Head of caudate nucleus (tissue), 42 donors: ENCODE data around the gene HSP90B1.
A peak's percentile ranks its signal among the peaks of the same experiment; 100 is the strongest.

Experiments used
- DNase-seq, 42 donors: peaks; one replicate each; pipeline versions ENCODE4 v3.0.0 to v3.0.0-alpha.2; 2020 to 2021; ENCODE audit warnings: mixed read lengths in 7 of 42
- intact Hi-C: fragments of 100-400 bp; cut with DNase I; formaldehyde crosslinking; loops from one replicate; pipeline ENCODE4 v1.15.0; 2022

The HSP90B1 gene

DNA sequence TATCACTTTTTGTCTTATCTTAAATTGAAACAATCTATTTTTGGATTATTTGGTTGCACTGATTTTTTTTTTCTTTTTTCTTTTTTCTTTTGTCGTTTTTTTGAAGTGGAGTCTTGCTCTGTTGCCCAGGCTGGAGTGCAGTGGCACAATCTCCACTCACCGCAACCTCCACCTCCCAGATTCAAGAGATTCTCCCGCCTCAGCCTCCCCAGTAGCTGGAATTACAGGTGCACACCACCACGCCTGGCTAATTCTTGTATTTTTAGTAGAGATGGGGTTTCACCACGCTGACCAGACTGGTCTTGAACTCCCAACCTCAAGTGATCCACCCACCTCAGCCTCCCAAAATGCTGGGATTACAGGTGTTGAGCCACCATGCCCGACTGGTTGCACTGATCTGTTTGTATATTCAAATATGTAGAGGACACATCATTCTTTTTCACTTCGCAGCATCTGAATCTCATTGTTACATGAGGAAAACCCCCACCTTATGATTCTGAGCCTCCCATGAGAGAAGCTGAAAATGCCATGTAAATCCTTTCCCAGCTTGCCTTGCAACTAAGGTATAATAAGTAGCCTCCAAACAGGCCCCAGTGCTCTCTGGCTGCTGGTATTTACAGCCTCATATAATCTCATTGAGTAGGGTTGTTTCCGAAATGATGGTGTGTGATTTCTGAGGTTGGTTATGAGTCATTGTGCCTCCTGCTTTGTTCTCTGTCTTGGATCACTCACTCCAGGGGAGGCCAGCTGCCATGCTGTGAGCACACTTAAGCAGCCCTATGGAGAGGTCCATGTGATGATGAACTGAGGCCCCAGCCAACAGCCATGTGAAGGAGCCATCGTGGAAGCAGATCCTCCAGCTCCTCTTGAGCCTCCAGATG lies 5.2 kb upstream of the HSP90B1 start:
- no peak for DNase-seq
- intact Hi-C loops: no loop called here

DNA sequence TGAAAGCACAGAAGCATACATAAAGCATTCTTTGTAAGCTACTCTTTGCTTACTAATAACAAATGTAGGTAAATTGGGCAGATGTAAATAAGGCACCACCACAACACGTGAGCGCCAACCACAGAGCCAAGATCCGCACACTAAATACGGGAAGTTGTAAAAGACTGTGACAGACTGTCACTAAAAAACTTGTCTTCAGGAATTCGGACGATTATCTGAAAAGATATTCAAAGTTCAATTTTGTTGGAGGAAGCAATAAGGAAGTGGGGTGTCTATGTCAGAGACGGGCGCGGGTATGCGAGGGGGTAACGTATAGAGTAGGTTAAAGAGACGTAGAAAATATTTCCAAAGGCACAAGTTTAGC lies 1.5 kb upstream of the HSP90B1 start:
- intact Hi-C loops: no loop called here
- DNase-seq: peak in 26 of 42 donors; percentile 5 to 53 (median 20)

DNA sequence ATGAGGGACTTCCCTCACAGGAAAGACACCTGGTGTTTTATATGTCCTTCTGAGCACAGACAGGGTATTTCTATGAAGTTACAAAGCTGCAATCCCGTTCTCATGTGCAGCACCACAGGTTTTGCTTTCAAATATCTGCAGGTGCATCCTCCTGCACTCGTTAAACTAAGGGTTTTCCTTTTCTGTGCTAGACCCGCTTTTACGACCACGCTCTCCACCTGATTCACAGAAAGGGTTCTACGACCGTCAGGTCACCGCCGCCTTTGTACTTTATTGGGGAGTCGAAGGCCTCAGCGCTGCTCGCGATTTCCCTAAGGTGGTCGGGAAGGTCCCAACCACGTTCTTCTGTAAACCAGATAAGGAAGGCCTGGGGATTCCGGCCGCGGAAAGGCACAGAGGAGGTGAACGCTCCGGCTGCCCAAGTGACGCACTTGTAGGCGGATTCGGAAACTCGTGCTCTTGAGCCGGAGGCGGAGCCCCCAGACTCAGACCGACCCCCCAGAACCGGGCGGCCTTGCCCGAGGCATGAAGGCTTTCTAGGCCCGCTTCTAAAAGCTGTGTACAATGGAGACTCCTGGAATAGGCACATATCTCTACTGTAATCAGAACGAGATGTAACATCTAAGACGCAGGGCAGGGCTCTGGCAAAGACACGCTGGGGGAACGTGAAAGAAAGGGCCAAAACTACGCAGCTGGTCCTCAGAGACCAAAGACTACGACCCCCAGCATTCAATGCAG lies 995 bp upstream of the HSP90B1 start:
- peak; percentile 77 to 98 (median 91) for DNase-seq
- intact Hi-C loops: no loop called here

DNA sequence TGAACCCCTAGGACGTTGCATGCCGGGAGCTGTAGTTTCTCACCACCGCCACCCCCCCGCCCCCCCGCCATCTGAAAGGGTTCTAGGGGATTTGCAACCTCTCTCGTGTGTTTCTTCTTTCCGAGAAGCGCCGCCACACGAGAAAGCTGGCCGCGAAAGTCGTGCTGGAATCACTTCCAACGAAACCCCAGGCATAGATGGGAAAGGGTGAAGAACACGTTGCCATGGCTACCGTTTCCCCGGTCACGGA lies 501 bp upstream of the HSP90B1 start:
- DNase-seq: no peak
- intact Hi-C loops: loop anchor here (5.0 to 10.0 kb wide), 2 partner anchors 38 to 205 kb away; partner anchors contain the start of genes NFYB and TDG

DNA sequence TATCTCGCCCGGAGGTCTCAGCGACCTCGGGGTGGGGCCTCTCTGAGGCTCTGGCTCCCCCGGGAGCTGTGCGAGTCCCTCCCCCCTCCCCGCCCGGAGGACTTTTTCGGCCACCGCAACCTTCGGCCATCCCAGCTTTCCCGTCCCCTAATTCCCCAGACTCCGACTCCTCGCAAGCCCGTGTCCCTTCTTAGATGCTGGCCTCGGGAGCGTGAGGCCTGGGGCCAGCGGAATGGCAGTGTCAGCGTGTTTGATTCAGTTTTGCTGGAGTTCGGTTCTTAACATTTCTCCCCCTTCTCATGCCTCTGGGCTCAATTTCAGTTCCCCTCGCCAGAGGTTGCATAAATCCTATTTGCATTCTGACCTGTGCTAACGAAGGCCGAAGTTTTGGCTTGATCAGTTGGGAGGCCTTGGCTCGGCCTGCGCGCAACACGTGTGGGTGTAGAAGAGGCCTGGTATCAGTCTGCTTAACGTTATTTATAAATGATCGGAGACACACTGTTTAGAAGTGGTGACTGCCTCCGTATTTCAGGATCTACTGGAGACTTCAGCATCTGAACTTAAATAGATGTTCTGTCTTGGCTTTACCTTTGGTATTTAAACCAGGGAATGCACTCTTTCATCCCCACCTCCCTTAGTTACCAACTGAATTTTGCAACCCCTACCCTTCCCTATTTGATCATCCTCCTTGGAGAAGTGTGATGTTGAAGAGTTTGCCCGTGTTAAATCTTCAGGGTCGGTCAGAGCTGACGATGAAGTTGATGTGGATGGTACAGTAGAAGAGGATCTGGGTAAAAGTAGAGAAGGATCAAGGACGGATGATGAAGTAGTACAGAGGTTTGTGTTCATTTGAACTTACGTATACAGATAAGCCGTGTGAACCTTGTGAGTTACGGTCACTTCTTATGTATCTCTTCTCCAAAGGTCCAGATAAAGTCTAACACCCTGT lies 851 bp downstream of the HSP90B1 start:
- intact Hi-C loops: loop anchor here (5.0 to 10.0 kb wide), 2 partner anchors 36 to 204 kb away; partner anchors contain the start of genes NFYB and TDG
- peak in 29 of 42 donors; percentile 7 to 51 (median 17) for DNase-seq

DNA sequence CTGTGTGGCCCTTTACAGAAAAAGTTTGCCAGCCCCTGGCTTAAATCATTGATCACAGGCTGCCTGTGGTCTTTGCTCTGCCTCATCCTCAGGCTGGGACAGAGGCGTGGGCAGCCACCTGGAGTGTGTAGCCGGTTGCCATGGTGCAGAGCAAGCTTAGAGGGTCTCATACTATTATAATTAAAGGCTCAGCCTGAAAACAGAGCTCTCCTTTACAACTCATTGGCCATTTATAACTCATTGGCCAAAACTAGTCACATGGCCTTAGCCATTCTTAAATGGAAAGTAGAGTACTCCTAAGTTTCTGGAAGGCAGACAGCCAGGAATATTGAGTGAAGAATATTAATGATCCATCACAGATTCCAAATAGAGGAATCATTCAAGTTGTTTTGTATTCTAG lies 3.0 kb downstream of the HSP90B1 start:
- intact Hi-C loops: loop anchor here (5.0 to 10.0 kb wide), 2 partner anchors 34 to 202 kb away; partner anchors contain the start of genes NFYB and TDG
- DNase-seq: no peak

DNA sequence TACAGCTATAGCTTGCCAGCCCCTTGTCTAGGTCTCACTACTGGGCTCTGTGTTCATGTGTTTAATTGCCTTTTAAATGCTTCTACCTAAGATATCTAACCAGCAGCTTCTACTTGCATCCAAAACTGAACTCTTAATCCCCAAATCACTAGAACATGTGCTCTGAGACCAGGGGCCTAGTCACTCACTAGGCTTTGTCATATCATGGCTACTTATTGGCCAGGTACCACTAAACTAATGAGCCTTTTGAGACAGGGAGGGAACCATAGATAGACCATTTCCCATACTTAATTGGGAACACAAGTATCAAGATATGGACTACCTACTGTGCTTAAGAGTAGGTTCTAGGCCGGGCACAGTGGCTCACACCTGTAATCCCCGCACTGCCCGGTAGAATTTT lies 6.5 kb downstream of the HSP90B1 start:
- intact Hi-C loops: loop anchor here (10.0 kb wide), 1 partner anchor 198 kb away; the partner anchor contains the start of gene NFYB
- no peak for DNase-seq

DNA sequence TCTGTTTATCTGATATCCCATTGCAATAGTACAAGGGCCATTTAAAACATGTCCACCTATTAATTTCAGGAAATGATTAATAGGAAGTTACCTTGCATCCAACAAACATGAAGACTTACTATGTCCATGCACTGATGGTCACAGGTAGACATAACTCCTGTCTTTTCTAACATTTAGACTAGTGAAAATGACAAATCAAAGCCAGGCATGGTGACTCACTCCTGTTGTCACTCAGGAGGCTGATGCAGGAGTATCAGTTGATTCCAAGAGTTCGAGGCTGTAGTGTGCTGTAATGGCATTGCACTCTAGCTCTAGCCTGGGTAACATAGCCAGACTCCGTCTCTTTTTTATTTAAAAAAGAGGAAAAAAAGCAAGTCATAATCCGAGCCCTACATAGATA lies 14.8 kb downstream of the HSP90B1 start:
- DNase-seq: no peak
- intact Hi-C loops: no loop called here

DNA sequence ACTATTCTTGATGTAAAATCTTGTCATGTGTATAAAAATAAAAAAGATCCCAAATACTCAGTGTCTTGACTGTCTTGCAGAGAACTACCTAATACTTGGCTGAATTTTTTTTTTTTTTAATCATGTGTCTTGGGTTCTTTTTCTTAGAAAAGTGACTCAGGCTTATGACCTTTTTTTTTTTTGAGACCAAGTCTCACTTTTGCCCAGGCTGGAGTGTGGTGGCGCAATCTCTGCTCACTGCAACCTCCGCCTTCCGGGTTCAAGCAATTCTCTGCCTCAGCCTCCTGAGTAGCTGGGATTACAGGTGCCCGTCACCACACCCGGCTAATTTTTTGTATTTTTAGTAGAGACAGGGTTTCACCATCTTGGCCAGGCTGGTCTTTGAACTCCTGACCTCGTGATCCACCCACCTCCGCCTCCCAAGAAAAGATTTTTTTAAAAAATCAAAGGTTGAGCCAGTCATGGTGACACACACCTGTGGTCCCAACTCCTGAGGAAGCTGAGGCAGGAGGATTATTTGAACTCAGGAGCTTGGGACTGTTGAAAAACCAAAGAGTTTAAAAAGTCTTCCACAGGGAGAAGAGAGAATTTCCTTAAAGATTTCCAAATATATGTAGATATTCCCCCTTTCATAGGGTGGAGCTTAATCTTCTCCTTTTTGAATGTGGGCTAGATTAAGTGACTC lies 17.8 kb downstream of the HSP90B1 start:
- DNase-seq: no peak
- intact Hi-C loops: no loop called here

DNA sequence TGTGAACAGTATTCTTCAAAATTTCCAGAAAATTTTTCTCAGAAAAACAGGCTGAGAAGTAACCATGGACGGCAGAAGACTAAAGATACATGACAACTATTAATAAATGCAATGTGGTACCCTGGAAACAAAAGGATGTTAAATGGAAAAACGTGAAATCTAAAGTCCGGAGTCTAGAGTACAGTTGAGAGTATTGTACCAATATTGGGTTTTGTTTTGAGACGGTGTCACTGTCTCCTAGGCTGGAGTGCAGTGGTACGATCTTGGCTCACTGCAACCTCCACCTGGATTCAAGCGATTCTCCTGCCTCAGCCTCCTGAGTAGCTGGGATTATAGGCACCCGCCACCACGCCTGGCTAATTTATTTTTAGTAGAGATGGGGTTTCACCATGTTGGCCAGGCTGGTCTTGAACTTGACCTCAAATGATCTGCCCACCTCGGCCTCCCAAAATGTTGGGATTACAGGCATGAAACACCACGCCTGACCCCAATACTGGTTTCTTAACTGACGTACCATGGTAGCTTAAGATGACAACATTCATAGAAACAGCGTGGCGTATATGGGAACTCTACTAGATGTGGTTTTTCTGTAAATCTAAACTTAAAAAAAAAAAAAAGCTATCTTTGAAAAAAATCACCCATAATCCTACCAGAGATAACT lies 18.7 kb downstream of the HSP90B1 start:
- intact Hi-C loops: no loop called here
- DNase-seq: no peak

DNA sequence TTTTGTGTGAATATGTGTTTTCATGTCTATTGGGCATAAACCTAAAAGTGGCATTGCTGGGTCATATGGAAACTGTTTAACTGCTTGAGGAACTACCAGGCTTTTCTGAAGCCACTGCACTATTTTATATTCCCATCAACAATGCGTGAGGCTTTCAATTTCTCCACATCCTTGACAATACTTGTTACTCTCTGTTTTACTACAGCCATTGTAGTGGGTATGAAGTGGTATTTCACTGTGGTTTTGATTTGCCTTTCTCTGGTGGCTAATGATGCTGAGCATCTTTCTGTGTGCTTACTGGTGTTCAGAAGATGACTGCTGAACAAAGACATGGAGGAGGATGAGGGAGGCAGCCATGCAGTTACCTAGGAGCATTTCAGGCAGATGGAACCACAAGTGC lies 22.3 kb downstream of the HSP90B1 start:
- intact Hi-C loops: no loop called here

DNA sequence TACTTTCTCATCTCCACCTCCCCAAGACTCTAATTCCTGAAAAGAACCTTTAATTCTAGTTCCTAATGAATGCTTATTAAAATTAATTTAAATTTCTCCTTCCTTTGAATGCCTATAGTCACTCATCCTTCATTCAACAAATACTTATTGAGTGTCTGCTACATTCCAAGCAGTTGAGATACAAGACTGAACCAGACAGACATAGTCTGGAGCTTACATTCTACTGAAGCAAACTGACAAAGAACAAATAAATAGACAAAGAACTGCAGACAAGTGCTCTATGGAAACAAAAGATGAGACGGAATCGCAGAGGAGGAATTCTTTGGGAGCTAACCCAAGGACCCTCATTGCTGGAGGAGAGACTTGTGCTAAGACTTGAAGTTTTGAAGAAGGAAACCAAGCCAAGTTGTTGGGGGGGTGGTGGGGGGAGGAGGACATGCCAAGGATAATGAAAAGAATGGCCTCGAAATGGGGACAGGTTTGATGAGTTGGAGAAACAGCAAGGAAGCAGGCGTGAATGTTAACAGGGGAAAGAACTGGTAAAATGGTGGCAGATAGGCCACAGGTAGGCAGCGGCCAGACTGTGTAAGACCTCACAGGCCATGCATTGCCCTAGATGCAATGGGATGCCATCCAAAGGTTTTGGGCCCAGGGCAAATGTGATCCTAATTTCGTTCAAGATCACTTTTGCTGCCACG lies 25.8 kb downstream of the HSP90B1 start:
- no peak for DNase-seq
- intact Hi-C loops: loop anchor here (5.0 kb wide), 1 partner anchor 181 kb away; the partner anchor contains the start of gene NFYB

More for the DNA sequence above, 22.3 kb downstream of the HSP90B1 start:
- no peak for DNase-seq

DNA sequence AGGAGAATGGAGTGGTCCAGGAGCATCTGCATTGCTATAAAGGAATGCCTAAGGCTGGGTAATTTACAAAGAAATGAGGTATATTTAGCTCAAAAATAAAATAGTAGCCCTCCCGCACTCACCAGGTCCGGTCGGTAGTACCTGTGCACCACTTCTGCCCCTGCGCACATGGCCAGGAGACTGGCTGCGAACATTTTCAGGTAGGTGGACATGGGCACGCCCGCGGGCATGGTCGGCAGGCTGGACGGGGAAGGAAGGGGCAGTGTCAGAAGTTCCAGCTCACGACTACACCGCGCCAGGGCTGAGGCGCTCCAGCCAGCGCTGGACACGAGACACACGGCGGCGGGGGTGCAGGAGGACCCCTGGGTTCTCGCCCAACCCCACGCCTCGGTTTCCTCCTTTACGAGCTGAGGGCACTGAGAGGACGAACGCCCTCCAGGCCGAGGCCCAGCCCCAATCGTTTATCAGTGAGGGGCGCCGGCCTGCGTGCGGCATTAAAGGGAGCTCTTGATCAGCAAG lies 26.4 kb downstream of the HSP90B1 start:
- intact Hi-C loops: loop anchor here (1.0 to 5.0 kb wide), 2 partner anchors 9 to 181 kb away; partner anchors contain the start of genes NFYB and TDG
- peak in 4 of 42 donors; percentile 6 to 17 (median 14) for DNase-seq

DNA sequence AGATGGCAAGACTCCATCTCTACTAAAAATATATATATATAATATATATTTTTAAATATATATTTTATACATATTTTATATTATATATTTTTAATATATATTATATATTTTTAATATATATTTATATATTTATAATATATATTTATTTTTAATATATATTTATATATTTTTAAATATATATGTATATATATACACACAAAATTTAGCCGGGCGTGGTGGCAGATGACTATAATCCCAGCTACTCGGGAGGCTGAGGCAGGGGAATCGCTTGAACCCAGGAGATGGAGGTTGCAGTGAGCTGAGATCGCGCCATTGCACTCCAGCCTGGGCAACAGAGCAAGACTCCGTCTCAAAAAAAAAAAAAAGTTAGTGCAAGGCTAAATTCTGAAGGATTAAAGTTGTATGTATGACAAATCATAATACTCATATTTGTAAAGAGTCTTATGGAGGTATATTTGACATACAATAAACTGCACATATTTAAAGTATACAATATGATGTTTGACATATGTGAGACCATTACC lies 27.7 kb downstream of the HSP90B1 start:
- intact Hi-C loops: loop anchor here (1.0 to 5.0 kb wide), 2 partner anchors 7 to 179 kb away; partner anchors contain the start of genes NFYB and TDG

DNA sequence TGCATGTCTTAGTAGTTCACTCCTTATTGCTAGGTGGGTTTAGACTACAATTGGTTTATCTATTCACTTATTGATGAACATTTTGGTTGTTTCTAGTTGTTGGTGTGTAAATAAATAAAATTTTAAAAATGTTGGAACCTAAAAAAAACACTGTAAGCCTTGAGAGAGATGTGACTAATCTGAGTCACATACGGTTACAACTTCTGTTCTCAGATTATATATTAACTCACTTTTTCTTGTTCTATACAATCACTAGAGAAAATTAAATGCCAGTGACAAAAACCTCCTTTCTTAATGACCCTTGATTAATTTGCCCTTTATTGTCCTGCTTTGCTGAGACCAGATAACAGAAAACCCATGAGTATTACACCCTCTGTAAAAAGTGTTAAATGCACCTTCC lies 28.4 kb downstream of the HSP90B1 start:
- intact Hi-C loops: loop anchor here (5.0 kb wide), 1 partner anchor 179 kb away; the partner anchor contains the start of gene NFYB
- no peak for DNase-seq

More for the DNA sequence above, 27.7 kb downstream of the HSP90B1 start:
- no peak for DNase-seq

DNA sequence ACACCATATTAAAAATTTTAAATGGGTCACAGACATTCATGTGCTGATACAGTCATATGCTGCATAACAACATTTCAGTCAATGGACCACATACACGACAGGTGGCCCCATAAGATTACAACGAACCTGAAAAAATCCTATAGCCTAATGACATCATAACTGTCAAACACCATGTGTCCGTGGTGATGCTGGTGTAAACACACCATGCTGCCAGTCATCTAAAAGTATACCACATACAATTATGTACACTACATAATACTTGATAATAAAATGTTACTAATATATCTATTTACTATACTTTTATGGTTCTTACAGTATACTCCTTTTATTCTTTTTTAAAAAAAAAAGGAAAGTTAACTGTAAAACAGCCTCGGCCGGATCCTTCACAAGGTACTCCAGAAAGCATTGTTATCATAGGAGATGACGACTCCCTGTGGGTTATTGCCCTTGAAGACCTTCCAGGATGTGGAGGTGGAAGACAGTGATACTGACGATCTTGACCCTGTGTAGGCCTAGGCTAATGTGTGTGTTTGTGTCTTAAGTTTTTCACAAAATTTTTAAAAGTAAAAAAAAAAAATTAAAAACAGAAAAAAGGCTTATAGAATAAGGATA lies 30.5 kb downstream of the HSP90B1 start:
- intact Hi-C loops: no loop called here
- no peak for DNase-seq
